IMR-90 (cell line): ENCODE data around the gene E2F8. TPM values are rescaled to one million over a fixed set of nuclear protein-coding genes. Genes with fewer than 3 reads are reported as not detected.
"Not testable (repeated sequence)": the region's sequence is repeated elsewhere in the genome, so short reads cannot be mapped to it uniquely, and the experiment has no call there.

Experiments used
- ATAC-seq: fragments of 200-7000 bp; cut with Tn5 transposase; 2 replicates; pipeline ENCODE4 v1.9.1; 2020; ENCODE audit warnings: low read depth, mild to moderate bottlenecking, moderate library complexity
- BruUV-seq: library from RNA; stranded (reverse); fragments of 400-500 nt; replicated peaks from 2 replicates; lab custom pipeline; 2021; lab: Mats Ljungman, UMichigan
- CTCF ChIA-PET: fragments of 300-600 bp; formaldehyde crosslinking; extraction: SDS; loops from one replicate; lab custom pipeline; 2021; ENCODE audit warnings: antibody characterized with exemption; lab: Yijun Ruan, JAX
- POLR2A ChIA-PET: fragments of 300-600 bp; sonication (Branson Sonifier 250); formaldehyde crosslinking; loops from one replicate; lab custom pipeline; 2022; ENCODE audit warnings: antibody characterized with exemption; ENCODE audit not compliant: unreplicated experiment; lab: Charles Lee
- DNase-seq: peaks from one replicate; pipeline ENCODE4 v3.0.0; 2013
- H2AFZ ChIP-seq: replicated peaks from 2 replicates; pipeline ENCODE3; 2013; ENCODE audit warnings: low read length, mild to moderate bottlenecking; ENCODE audit not compliant: poor library complexity
- H2AK5ac ChIP-seq: 2 replicates; pipeline ENCODE4 v1.6.1; 2013; ENCODE audit warnings: low read depth, low read length, inconsistent platforms
- H2AK9ac ChIP-seq: replicated peaks from 2 replicates; pipeline ENCODE3; 2013; ENCODE audit warnings: mild to moderate bottlenecking, low read depth, low read length, moderate library complexity; ENCODE audit not compliant: poor library complexity
- H2BK120ac ChIP-seq: 2 replicates; pipeline ENCODE4 v1.6.1; 2013; ENCODE audit warnings: low read depth, low read length, inconsistent platforms
- H2BK15ac ChIP-seq: 3 replicates; pipeline ENCODE4 v1.6.1; 2013; ENCODE audit warnings: low read depth, low read length, inconsistent platforms
- H2BK20ac ChIP-seq: 2 replicates; pipeline ENCODE4 v1.6.1; 2013; ENCODE audit warnings: low read depth, mild to moderate bottlenecking, inconsistent platforms, low read length, moderate library complexity
- H2BK5ac ChIP-seq: 2 replicates; pipeline ENCODE4 v1.6.1; 2013; ENCODE audit warnings: mild to moderate bottlenecking, low read depth, low read length, inconsistent platforms; ENCODE audit not compliant: poor library complexity, severe bottlenecking
- H3K14ac ChIP-seq: replicated peaks from 2 replicates; pipeline ENCODE4 v1.6.1; 2013; ENCODE audit warnings: low read depth, low read length, inconsistent platforms
- H3K18ac ChIP-seq: 2 replicates; pipeline ENCODE4 v1.6.1; 2013; ENCODE audit warnings: low read depth, low read length, control low read depth
- H3K23ac ChIP-seq: 2 replicates; pipeline ENCODE4 v1.6.1; 2013; ENCODE audit warnings: low read depth, low read length, inconsistent platforms
- H3K27ac ChIP-seq: 2 replicates; pipeline ENCODE4 v1.5.1; 2013; ENCODE audit warnings: mild to moderate bottlenecking, control low read depth, low read length; ENCODE audit not compliant: insufficient read depth
- H3K27me3 ChIP-seq: 2 replicates; pipeline ENCODE4 v1.6.1; 2013; ENCODE audit warnings: low read length; ENCODE audit not compliant: control insufficient read depth, insufficient read depth
- H3K36me3 ChIP-seq: 2 replicates; pipeline ENCODE4 v1.6.1; 2013; ENCODE audit warnings: low read length, mixed read lengths; ENCODE audit not compliant: control insufficient read depth, insufficient read depth
- H3K4ac ChIP-seq: 2 replicates; pipeline ENCODE4 v1.6.1; 2013; ENCODE audit warnings: low read depth, low read length, inconsistent platforms
- H3K4me1 ChIP-seq: 2 replicates; pipeline ENCODE4 v1.6.1; 2013; ENCODE audit warnings: low read length, mixed read lengths; ENCODE audit not compliant: control insufficient read depth, insufficient read depth
- H3K4me2 ChIP-seq: 2 replicates; pipeline ENCODE4 v1.6.1; 2013; ENCODE audit warnings: low read depth, mild to moderate bottlenecking, control low read depth, low read length, moderate library complexity
- H3K4me3 ChIP-seq: 2 replicates; pipeline ENCODE4 v1.5.1; 2013; ENCODE audit warnings: low read depth, mild to moderate bottlenecking, control low read depth, low read length, moderate library complexity; ENCODE audit not compliant: insufficient read depth
- H3K56ac ChIP-seq: 2 replicates; pipeline ENCODE4 v1.6.1; 2013; ENCODE audit warnings: low read length, inconsistent platforms; ENCODE audit not compliant: insufficient read depth; ENCODE audit errors: extremely low read depth
- H3K79me1 ChIP-seq, 2 experiments: 2 replicates each; pipeline ENCODE4 v1.6.1; 2013; ENCODE audit warnings: low read length in 2 of 2, inconsistent platforms in 1 of 2, low read depth in 1 of 2
- H3K9ac ChIP-seq: 2 replicates; pipeline ENCODE4 v1.6.1; 2013; ENCODE audit warnings: low read depth, low read length, control low read depth
- H3K9me1 ChIP-seq: 2 replicates; pipeline ENCODE4 v1.6.1; 2013; ENCODE audit warnings: low read length, inconsistent platforms; ENCODE audit not compliant: insufficient read depth
- H3K9me3 ChIP-seq: 2 replicates; pipeline ENCODE4 v1.6.1; 2013; ENCODE audit warnings: low read length; ENCODE audit not compliant: control insufficient read depth, insufficient read depth
- H4K20me1 ChIP-seq: 2 replicates; pipeline ENCODE4 v1.6.1; 2013; ENCODE audit warnings: low read length, inconsistent platforms; ENCODE audit not compliant: insufficient read depth
- H4K5ac ChIP-seq: 2 replicates; pipeline ENCODE4 v1.6.1; 2013; ENCODE audit warnings: mild to moderate bottlenecking, low read depth, low read length, control low read depth
- H4K8ac ChIP-seq, 2 experiments: 2 replicates each; pipeline ENCODE4 v1.6.1; 2013; ENCODE audit warnings: low read depth in 2 of 2, low read length in 2 of 2, control low read depth in 1 of 2, inconsistent platforms in 1 of 2
- H4K91ac ChIP-seq: 2 replicates; pipeline ENCODE4 v1.6.1; 2013; ENCODE audit warnings: low read depth, low read length, inconsistent platforms; ENCODE audit not compliant: insufficient read depth
- MAZ ChIP-seq: IDR thresholded peaks from 2 replicates; pipeline ENCODE4 v1.6.1; 2012; ENCODE audit warnings: low read depth, mild to moderate bottlenecking, low read length, improper control_type of control experiment, moderate library complexity, borderline replicate concordance
- NFE2L2 ChIP-seq: fragments of 150-350 bp; IDR thresholded peaks from 2 replicates; pipeline ENCODE4 v1.6.1; 2016; ENCODE audit warnings: low read depth, mild to moderate bottlenecking, low read length
- POLR2A ChIP-seq: IDR thresholded peaks from 2 replicates; pipeline ENCODE4 v1.6.1; 2012; ENCODE audit warnings: mild to moderate bottlenecking, low read depth, low read length
- WGBS, 2 experiments: methylation state at CpG; one replicate each; pipeline versions ENCODE4 v1.1.5 to v1.1.7; 2013; ENCODE audit warnings: missing lambda C conversion rate in 2 of 2; ENCODE audit not compliant: insufficient read length in 1 of 2; ENCODE audit errors: extremely low coverage in 2 of 2; 5-methylcytosine and 5-hydroxymethylcytosine counted together
- dilution Hi-C: fragments of 300-500 bp; cut with HindIII; formaldehyde crosslinking; loops from one replicate; pipeline ENCODE4 v1.14.3; 2018; ENCODE audit warnings: low sequenced_read_pairs; ENCODE audit not compliant: unreplicated experiment
- in situ Hi-C: fragments of 300-500 bp; cut with MboI; formaldehyde crosslinking; loops from 3 replicates; pipeline ENCODE4 v1.14.3; 2019; ENCODE audit warnings: low sequenced_read_pairs, inconsistent platforms, mixed read lengths
- intact Hi-C: fragments of 100-400 bp; cut with micrococcal nuclease; formaldehyde crosslinking; loops from 2 replicates; pipeline ENCODE4 v1.10.0; 2022
- polyA plus RNA-seq, 3 experiments: library from polyadenylated mRNA; depleted of rRNA; stranded (reverse); fragments of >200 nt; gene quantifications; 2 replicates each; pipeline ENCODE4 v1.2.3, GENCODE V29; 2012; ENCODE audit warnings: low replicate concordance in 1 of 3
- total RNA-seq: library from RNA; depleted of rRNA; stranded (reverse); fragments of >200 nt; gene quantifications from 2 replicates; pipeline ENCODE4 v1.2.3, GENCODE V29; 2012
- TF ChIP-seq, protein P1 (sequence below): fragments of 150-350 bp; IDR thresholded peaks from 2 replicates; pipeline ENCODE4 v1.6.1; 2016; ENCODE audit warnings: low read depth, mild to moderate bottlenecking, low read length, moderate library complexity, borderline replicate concordance
- TF ChIP-seq, protein P2 (sequence below): fragments of 150-350 bp; IDR thresholded peaks from 2 replicates; pipeline ENCODE4 v1.6.1; 2017; ENCODE audit warnings: mild to moderate bottlenecking, antibody characterized with exemption, low read length, low read depth

E2F8 gene
- total and polyA plus RNA-seq, 2 of the 4 experiments (the other 2 are of a cell fraction), result 1.1 to 2.3 TPM

DNA sequence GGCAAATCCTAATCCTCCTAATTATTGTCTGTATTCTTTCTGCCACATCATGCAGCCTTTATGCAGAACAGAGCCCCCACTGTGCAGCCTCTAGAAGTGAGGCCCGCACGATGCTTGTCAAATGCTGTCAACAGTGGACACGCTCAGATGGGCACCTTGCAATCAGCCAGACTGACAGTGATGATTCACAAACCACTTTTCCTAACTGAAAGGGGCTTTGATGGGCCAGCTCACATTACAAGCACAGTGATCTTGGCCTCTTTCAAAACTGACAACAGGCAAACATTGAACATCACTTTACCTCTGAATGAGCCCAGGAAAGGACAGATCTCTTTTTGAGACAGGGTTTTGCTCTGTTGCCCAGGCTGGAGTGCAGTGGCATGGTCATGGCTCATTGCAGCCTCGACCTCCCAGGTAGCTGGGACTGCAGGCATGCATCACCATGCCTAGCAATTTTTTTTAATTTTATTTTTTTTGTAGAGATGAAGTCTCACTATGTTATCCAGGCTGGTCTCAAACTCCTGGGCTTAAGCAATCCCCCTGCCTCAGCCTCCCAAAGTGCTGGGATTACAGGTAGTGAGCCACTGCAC lies 18.0 kb upstream of the E2F8 start:
- Histone ChIP-seq H2BK120ac (no peak overlapping the region), H3K9ac (no peak overlapping the region), H2BK20ac (no peak overlapping the region), H4K8ac (no peak overlapping the region), H2BK5ac (no peak overlapping the region), H3K9me1 (no peaks in the 10 kb centered on the region), H3K4ac (no peak overlapping the region), H3K56ac (no peak overlapping the region), H2AK5ac (no peak overlapping the region), H3K4me1 (no peaks in the 10 kb centered on the region), H3K18ac (no peak overlapping the region), H3K23ac (no peak overlapping the region), H4K5ac (no peak overlapping the region), H3K14ac (no peak overlapping the region), H3K27me3 (peaks cover 15% of the 10 kb centered on the region), H3K9me3 (no peaks in the 10 kb centered on the region), H2BK15ac (no peak overlapping the region), H2AK9ac (no peak overlapping the region), H3K36me3 (no peaks in the 10 kb centered on the region), H3K4me2 (no peak overlapping the region), H4K20me1 (no peaks in the 10 kb centered on the region), H4K91ac (no peak overlapping the region), H2AFZ (no peak overlapping the region), H3K79me1 (no peaks in the 10 kb centered on the region), H3K4me3 (no peak overlapping the region), H3K27ac (no peak overlapping the region)
- intact Hi-C loops, result loop anchor here (1.0 to 5.0 kb wide), 3 partner anchors 187 to 644 kb away; no protein-coding TSS in a partner anchor
- BruUV-seq, result no TSS peak
- dilution Hi-C loops, result no loop called here
- no peak for DNase-seq
- WGBS, 2 experiments, result 70% methylated on average over 3 of the region's 4 CpGs; no CpG with 5 or more reads in 1 of the 2 experiments
- ChIA-PET POLR2A (no interaction called here), CTCF (interaction anchor here (0.7 to 1.3 kb wide), 3 partner anchors 18 to 198 kb away, joined by 3 to 4 read pairs (median 3); partner anchors contain the start of gene E2F8)
- in situ Hi-C loops, result no loop called here
- TF ChIP-seq, protein P1, sequence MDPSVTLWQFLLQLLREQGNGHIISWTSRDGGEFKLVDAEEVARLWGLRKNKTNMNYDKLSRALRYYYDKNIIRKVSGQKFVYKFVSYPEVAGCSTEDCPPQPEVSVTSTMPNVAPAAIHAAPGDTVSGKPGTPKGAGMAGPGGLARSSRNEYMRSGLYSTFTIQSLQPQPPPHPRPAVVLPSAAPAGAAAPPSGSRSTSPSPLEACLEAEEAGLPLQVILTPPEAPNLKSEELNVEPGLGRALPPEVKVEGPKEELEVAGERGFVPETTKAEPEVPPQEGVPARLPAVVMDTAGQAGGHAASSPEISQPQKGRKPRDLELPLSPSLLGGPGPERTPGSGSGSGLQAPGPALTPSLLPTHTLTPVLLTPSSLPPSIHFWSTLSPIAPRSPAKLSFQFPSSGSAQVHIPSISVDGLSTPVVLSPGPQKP, result no peak
- TF ChIP-seq MAZ (no peak), NFE2L2 (no peak), POLR2A (no peak)
- TF ChIP-seq, protein P2, sequence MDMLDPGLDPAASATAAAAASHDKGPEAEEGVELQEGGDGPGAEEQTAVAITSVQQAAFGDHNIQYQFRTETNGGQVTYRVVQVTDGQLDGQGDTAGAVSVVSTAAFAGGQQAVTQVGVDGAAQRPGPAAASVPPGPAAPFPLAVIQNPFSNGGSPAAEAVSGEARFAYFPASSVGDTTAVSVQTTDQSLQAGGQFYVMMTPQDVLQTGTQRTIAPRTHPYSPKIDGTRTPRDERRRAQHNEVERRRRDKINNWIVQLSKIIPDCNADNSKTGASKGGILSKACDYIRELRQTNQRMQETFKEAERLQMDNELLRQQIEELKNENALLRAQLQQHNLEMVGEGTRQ, result no peak
- ATAC-seq, result no peak

DNA sequence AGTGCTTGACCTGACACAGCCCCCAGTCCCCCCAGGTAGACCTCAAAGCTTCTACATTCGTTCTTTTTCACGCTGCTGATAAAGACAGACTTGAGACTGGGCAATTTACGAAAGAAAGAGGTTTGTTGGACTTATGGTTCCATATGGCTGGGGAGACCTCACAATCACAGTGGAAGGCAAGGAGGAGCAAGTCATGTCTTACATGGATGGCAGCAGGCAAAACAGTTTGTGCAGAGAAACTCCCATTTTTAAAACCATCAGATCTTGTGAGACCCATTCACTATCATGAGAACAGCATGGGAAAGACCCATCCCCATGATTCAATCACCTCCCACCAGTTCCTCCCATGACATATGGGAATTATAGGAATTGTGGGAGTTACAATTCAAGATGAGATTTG lies 13.7 kb upstream of the E2F8 start:
- H3K9ac ChIP-seq, H3K4ac ChIP-seq, H4K5ac ChIP-seq, H3K4me1 ChIP-seq, POLR2A ChIA-PET, H3K56ac ChIP-seq, BruUV-seq, ATAC-seq, H3K27ac ChIP-seq, H2BK5ac ChIP-seq, H2BK120ac ChIP-seq, H3K23ac ChIP-seq, DNase-seq, intact Hi-C loops, H3K4me3 ChIP-seq, H2AFZ ChIP-seq, H3K18ac ChIP-seq, H2AK5ac ChIP-seq, H3K9me1 ChIP-seq, H3K9me3 ChIP-seq, H3K4me2 ChIP-seq, H3K36me3 ChIP-seq, H4K8ac ChIP-seq, H4K91ac ChIP-seq, CTCF ChIA-PET, H2AK9ac ChIP-seq, H3K79me1 ChIP-seq, in situ Hi-C loops, dilution Hi-C loops, H2BK15ac ChIP-seq, H2BK20ac ChIP-seq, H3K14ac ChIP-seq, H4K20me1 ChIP-seq: not testable (repeated sequence)
- H3K27me3 ChIP-seq, result peaks cover 21% of the 10 kb centered on the region
- WGBS, 2 experiments, result no CpG with 5 or more reads among the region's 3 CpGs
